Cardiac muscle cell (in vitro differentiated cells and primary cell): ENCODE measurements around the gene AMOTL2. TPM values are rescaled to one million over a fixed set of nuclear protein-coding genes. Genes with fewer than 3 reads are reported as not detected.

Experiments used
- DNase-seq, 2 donors: peaks; one replicate each; pipeline versions ENCODE4 v3.0.0 to v3.0.0-alpha.2; 2010 to 2017; ENCODE audit warnings: low read depth in 1 of 2, low spot score in 1 of 2
- H3K27ac ChIP-seq: fragments of 200-600 bp; sonication (generic); 2 replicates; pipeline ENCODE4 v1.5.1; 2016
- H3K27me3 ChIP-seq: fragments of 200-600 bp; sonication (generic); 2 replicates; pipeline ENCODE4 v1.6.0; 2016; ENCODE audit warnings: control low read depth
- H3K36me3 ChIP-seq: fragments of 200-600 bp; sonication (generic); 2 replicates; pipeline ENCODE4 v1.5.1; 2016; ENCODE audit warnings: control low read depth
- H3K4me1 ChIP-seq: fragments of 200-600 bp; sonication (generic); 2 replicates; pipeline ENCODE4 v1.8.1; 2017; ENCODE audit warnings: low read depth, mild to moderate bottlenecking, mixed run types
- H3K4me3 ChIP-seq: fragments of 200-600 bp; sonication (generic); 2 replicates; pipeline ENCODE4 v1.5.1; 2016; ENCODE audit warnings: mild to moderate bottlenecking
- H3K9me3 ChIP-seq: fragments of 200-600 bp; sonication (generic); 2 replicates; pipeline ENCODE4 v1.5.1; 2017; ENCODE audit warnings: low read depth, mild to moderate bottlenecking, control low read depth
- polyA plus RNA-seq: library from polyadenylated mRNA; unstranded; fragments of >200 nt; fragmentation: Nextera tagmentation; extraction: Ambion mirVana; gene quantifications from 2 replicates; pipeline ENCODE4 v1.2.1, GENCODE V29; 2016
- total RNA-seq: library from RNA; depleted of rRNA; stranded (reverse); fragments of >200 nt; gene quantifications from 2 replicates; pipeline ENCODE4 v1.2.3, GENCODE V29; 2016
- TF ChIP-seq, protein P1 (sequence below): IDR thresholded peaks from 2 replicates; pipeline ENCODE4 v1.5.1; 2012; ENCODE audit warnings: low read depth, mild to moderate bottlenecking, low read length

AMOTL2 gene
- total and polyA plus RNA-seq, 2 experiments from 2014 or later, result 32.1 to 103 TPM

DNA sequence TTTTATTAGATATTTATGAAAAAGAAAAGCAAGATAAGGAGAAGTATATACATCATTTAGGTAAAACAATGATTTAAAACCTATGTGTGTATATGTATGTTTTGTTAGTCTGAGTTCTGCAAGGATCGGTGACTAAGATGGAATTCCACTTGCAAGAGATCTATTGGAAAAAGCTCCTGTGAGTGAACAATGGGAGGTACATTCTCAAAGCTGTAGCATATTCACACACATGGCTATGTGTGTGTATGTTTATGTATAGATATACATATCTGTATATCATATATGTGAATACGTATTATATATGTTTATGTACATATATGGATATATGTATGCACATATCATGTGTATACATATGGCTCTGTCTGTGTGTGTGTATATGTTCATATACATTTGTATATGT is 54.3 kb downstream of the AMOTL2 start:
- no peaks in the 10 kb centered on the region for H3K36me3 ChIP-seq
- H3K27me3 ChIP-seq, result no peaks in the 10 kb centered on the region
- no peaks in the 10 kb centered on the region for H3K9me3 ChIP-seq
- TF ChIP-seq, protein P1, sequence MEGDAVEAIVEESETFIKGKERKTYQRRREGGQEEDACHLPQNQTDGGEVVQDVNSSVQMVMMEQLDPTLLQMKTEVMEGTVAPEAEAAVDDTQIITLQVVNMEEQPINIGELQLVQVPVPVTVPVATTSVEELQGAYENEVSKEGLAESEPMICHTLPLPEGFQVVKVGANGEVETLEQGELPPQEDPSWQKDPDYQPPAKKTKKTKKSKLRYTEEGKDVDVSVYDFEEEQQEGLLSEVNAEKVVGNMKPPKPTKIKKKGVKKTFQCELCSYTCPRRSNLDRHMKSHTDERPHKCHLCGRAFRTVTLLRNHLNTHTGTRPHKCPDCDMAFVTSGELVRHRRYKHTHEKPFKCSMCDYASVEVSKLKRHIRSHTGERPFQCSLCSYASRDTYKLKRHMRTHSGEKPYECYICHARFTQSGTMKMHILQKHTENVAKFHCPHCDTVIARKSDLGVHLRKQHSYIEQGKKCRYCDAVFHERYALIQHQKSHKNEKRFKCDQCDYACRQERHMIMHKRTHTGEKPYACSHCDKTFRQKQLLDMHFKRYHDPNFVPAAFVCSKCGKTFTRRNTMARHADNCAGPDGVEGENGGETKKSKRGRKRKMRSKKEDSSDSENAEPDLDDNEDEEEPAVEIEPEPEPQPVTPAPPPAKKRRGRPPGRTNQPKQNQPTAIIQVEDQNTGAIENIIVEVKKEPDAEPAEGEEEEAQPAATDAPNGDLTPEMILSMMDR, result no peak
- H3K4me3 ChIP-seq, result no peak overlapping the region
- DNase-seq, result no peak
- H3K4me1 ChIP-seq, result no peaks in the 10 kb centered on the region
- H3K27ac ChIP-seq, result no peak overlapping the region

DNA sequence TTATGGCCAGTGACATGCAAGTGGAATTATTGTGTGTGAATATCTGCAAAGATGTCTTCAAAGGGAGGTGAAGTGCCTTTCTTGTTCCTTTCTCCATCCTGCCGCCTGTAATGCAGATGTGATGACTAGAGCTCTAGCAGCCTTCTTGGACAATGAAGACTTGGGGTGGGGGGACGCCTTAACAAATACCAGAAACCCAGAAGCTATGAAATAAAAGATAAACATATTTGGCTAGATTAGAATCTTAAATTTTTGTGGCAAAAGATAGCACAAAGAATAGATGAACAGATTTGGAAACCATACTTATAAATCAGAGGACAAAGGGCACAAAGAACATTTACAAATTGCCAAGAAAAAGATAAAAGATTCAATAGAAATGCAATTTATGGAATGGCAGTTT is 56.1 kb downstream of the AMOTL2 start:
- TF ChIP-seq, protein P1, result no peak
- no peak for DNase-seq
- H3K36me3 ChIP-seq, result no peaks in the 10 kb centered on the region
- no peaks in the 10 kb centered on the region for H3K4me1 ChIP-seq
- no peak overlapping the region for H3K4me3 ChIP-seq
- no peak overlapping the region for H3K27ac ChIP-seq
- no peaks in the 10 kb centered on the region for H3K9me3 ChIP-seq
- H3K27me3 ChIP-seq, result no peaks in the 10 kb centered on the region

DNA sequence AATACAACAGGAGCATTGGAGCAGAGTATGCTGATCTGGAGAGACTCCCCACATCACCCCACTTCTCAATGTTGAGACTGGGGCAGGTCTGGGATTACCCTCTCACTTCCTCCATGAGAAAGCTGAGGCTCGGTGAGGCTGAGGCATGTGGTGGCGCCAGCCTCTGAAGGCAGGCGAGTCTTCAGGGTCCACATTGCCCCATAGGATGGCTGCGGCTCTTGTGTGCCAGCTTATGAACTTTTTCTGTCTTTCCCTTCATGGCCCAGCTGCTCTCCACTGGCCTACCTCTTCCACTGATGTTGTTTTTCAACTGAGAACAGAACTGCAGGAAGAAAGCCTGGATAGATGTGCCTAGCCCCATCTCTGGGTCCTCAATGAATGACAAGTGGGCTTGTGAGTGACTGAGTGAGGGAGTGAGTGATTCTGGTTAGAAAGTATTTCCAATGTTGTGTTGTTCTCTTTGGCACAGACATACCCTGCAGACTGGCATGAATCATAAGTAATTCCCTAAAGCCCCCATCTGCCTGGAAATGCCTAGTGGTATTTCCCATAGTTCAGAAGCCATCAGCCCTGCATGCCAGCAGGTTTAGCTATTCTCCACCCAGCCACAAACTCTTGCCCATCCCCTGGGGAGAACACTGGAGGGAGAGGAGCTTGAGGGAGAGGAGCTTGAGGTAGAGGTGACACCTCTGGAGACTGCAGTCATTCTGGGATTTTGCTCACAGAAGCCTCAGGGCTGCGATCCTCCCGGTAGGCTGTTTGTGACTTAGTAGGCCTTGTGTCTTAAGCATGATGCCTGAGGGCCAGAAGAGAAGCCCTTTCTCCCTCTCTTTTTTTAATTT is 56.9 kb downstream of the AMOTL2 start:
- no peaks in the 10 kb centered on the region for H3K36me3 ChIP-seq
- H3K27ac ChIP-seq, result no peak overlapping the region
- no peaks in the 10 kb centered on the region for H3K27me3 ChIP-seq
- no peak overlapping the region for H3K4me3 ChIP-seq
- H3K9me3 ChIP-seq, result no peaks in the 10 kb centered on the region
- TF ChIP-seq, protein P1, result no peak
- H3K4me1 ChIP-seq, result no peaks in the 10 kb centered on the region
- DNase-seq, result no peak

DNA sequence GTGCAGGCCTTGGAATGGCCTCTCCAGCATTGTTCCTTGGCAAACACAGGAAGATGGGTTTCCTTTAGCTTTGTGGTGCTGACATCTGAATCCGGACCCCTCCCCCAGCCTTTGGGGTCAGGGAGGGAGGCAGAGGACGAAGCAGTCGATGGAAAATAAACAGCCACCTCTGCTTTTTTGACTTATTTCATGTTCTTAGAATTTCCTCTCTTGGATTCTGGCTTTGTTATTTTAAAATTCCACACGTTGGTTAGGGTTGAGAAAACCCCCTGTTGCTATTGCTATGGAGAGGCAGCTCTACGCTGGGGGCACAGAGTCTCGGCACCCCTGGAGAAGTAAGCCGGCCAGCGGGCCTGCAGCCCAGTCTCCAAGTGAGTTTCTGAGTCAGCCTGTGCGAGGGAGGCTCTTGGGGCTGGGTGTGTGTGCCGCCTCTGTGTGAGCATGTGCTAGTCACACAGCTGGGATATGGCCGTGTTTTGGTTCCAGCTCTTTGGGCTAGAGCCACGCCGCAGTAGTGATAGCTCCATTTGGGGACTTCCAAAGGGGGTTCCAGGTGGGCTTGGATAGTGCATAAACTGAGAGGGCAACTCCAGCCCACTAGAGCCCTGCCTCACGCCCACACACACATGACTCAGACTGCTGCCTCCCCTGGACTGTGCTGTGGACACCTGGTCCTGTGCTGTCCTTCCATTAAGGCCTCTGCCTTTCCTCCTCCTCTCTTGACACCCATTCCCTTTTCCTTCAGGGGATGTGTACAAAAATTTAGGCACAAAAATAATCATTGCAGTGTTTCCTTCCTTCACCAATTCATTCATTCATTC is 58.8 kb downstream of the AMOTL2 start:
- Histone ChIP-seq H3K36me3 (no peaks in the 10 kb centered on the region), H3K27me3 (no peaks in the 10 kb centered on the region), H3K9me3 (no peaks in the 10 kb centered on the region), H3K4me3 (no peak overlapping the region), H3K4me1 (no peaks in the 10 kb centered on the region), H3K27ac (no peak overlapping the region)
- DNase-seq, result peak in 1 of 2 donors; percentile 90
- TF ChIP-seq, protein P1, result no peak

DNA sequence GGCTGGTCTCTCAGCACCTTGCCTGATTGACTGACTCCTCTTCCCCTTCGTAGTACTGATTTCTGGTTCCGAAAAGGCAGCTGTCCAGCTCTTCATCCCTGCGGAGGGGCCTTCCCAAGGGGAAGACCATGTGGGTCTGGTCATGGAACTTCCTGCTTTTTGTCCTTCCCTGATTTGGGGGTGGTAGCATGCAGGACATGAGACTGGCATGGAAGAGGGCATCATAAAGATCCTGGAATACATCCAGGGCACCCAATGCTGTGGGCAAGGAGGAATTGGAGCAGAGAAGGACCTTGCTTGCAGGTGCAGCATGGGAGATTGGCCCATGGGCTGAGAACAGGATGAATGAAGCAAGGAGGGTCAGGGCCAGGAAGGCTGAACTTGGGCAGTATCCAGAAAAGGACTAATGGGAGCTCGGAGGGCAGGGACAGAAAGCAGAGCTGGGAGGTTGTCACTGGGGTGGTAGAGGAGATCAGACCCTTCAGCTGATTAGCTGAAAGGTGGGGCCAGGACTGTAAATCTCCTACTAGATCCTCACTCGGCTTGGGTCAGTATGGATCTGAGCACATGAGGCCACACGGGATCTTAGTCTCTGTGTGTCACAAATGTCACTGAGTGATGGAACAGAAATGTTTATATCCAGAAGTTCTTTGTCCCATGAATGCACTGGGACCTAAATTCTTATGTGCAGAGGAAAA is 59.5 kb downstream of the AMOTL2 start:
- Histone ChIP-seq H3K27ac (no peak overlapping the region), H3K36me3 (no peaks in the 10 kb centered on the region), H3K4me1 (no peaks in the 10 kb centered on the region), H3K9me3 (no peaks in the 10 kb centered on the region), H3K4me3 (no peak overlapping the region), H3K27me3 (no peaks in the 10 kb centered on the region)
- DNase-seq, result no peak
- TF ChIP-seq, protein P1, result no peak
